ENCODE measurements around the gene BTBD7.

DNA sequence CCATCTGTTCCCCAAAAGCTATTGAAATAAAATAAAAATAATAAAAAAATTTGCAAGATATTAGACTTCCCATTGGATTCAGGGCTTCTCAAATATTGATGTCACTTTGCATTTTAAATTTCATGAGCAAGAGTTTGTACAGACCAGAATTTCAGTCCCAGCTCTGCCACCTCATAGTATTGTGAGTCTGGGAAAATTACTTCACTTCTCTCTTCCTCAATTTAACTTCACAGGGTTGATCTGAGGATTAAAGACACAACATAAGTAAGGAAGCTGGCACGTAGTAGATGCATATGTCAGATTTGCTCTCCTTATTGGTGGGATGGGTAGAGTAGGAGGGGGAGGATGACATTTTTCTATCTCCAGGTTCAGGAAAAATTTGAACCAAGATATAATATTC, 47.0 kb upstream of the BTBD7 start:
- TF ChIP-seq POLR2A (IDR thresholded peaks at IDR 0.05) (no peak), CTCF (IDR thresholded peaks at IDR 0.05) (no peak)
